Neuron (in vitro differentiated cells): ENCODE data around the gene VMAC.

Experiments
- H2AFZ ChIP-seq: one replicate; pipeline ENCODE4 v1.6.1; 2013; ENCODE audit warnings: low read depth, mild to moderate bottlenecking, inconsistent platforms, low read length, moderate library complexity
- H3K27me3 ChIP-seq: one replicate; pipeline ENCODE4 v1.6.1; 2013; ENCODE audit warnings: low read length; ENCODE audit not compliant: insufficient read depth
- H3K36me3 ChIP-seq: one replicate; pipeline ENCODE4 v1.6.1; 2013; ENCODE audit warnings: low read length; ENCODE audit not compliant: insufficient read depth
- H3K4me1 ChIP-seq: one replicate; pipeline ENCODE4 v1.6.1; 2013; ENCODE audit warnings: low read length; ENCODE audit not compliant: insufficient read depth
- H3K4me3 ChIP-seq: 2 replicates; pipeline ENCODE4 v1.5.1; 2013; ENCODE audit warnings: mild to moderate bottlenecking, low read length, moderate library complexity
- H3K9me3 ChIP-seq: one replicate; pipeline ENCODE4 v1.6.1; 2013; ENCODE audit warnings: low read length

VMAC gene

DNA sequence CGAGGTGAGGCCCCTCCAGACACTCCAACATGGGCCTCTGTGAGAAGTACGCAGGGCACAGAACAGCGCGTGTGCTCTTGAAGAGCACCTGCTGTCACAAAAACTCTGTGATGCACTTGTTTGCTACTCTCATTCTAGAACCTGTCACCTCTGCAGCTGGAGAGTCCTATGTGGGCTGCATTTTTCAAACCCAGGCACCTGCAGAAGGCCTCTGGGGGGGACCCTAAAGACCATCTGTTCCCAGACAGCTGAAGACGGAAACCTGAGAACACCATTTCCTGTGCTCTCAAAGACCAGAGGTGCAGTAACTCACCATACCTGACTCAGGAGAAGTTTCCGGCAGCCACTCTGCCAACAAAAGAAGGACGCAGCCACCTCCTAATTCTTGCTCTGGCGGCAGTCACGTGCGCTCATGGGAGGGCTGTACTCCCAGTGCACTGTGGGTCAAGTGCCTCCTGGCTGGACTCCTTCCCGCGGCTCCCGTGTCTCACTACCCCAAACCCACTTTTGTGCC, 45.2 kb downstream of the VMAC start:
- H3K4me1 ChIP-seq = peaks cover 49% of the 10 kb centered on the region
- no peak overlapping the region for H3K4me3 ChIP-seq
- H3K27me3 ChIP-seq = no peaks in the 10 kb centered on the region
- H3K9me3 ChIP-seq = no peaks in the 10 kb centered on the region
- no peak overlapping the region for H2AFZ ChIP-seq
- peaks cover 2% of the 10 kb centered on the region for H3K36me3 ChIP-seq

DNA sequence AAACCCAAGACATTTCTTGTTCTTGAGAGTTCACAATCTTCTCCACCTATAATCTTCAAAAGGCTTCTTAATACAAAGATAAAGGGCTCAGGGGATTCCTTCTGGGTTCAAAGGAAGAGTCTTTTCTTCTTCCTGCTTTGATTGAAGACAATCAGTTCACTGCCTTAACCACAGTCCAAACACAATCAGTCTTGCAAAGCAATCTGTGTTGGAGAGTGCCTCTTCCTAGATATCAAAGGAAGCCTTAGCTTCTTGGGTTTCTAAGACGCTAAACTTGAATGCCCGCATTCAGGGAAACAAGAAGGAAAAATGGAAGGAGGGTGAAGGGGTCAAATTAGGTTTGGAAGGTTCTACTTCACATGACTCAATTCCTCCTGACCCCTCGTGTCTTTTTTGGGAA, 46.1 kb downstream of the VMAC start:
- Histone ChIP-seq H3K4me1 (peaks cover 53% of the 10 kb centered on the region), H3K4me3 (no peak overlapping the region), H3K36me3 (peaks cover 2% of the 10 kb centered on the region)

GRCh38 chr19:5951338-5951861, 46.7 kb downstream of the VMAC start:
- H3K4me1 ChIP-seq = peaks cover 53% of the 10 kb centered on the region

More for the DNA sequence above, 46.1 kb downstream of the VMAC start:
- Histone ChIP-seq H3K27me3 (no peaks in the 10 kb centered on the region), H3K9me3 (no peaks in the 10 kb centered on the region), H2AFZ (no peak overlapping the region)

DNA sequence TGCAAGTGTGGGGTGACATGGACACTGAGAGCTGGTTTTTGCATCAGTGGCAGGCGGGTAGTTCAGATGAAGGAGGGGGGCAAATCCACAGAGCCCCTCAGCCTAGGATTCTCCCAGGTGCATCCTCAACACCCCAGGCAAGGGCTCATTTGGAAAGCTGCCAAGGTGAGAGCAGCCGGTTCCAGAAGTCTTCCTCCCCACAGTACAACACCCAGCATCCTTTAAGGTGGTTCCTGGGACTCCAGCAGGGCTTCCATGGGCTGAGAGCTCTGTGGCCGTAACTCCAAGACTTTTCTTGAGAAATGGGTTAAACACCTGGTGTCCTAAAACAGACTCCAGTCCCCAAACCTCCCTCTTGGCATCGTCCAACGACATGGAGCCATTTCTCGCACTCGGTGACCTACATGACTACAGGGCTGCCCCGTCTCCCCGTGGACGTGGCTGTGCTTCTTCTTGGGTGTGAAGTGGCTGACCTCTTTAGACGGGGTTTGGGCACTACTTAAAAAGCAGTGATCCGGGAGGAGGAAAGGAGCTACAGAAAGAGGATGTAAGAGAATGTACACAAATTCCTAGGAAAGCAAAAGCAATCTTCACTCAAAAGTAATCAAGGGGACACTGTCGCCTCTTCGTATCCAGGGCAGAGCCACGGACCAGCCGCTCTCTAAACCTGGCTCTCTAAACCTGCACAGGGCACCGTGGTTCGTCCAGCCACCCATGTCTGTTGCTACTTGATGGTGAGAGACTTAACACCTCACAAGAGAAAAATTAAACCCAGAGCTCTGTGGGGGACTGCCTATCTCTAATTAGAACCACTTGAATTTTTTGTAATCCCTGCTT, 47.7 kb downstream of the VMAC start:
- Histone ChIP-seq H3K4me3 (no peak overlapping the region), H3K9me3 (no peaks in the 10 kb centered on the region), H3K27me3 (no peaks in the 10 kb centered on the region), H3K4me1 (peaks cover 53% of the 10 kb centered on the region), H3K36me3 (peaks cover 2% of the 10 kb centered on the region), H2AFZ (no peak overlapping the region)

More at GRCh38 chr19:5951338-5951861, 46.7 kb downstream of the VMAC start:
- H2AFZ ChIP-seq = no peak overlapping the region
- H3K36me3 ChIP-seq = peaks cover 2% of the 10 kb centered on the region
- no peaks in the 10 kb centered on the region for H3K27me3 ChIP-seq
- no peaks in the 10 kb centered on the region for H3K9me3 ChIP-seq
- H3K4me3 ChIP-seq = no peak overlapping the region

GRCh38 chr19:5953030-5953589, 48.4 kb downstream of the VMAC start:
- Histone ChIP-seq H3K36me3 (peaks cover 2% of the 10 kb centered on the region), H3K4me1 (peaks cover 56% of the 10 kb centered on the region), H2AFZ (no peak overlapping the region), H3K27me3 (no peaks in the 10 kb centered on the region), H3K4me3 (no peak overlapping the region), H3K9me3 (no peaks in the 10 kb centered on the region)

DNA sequence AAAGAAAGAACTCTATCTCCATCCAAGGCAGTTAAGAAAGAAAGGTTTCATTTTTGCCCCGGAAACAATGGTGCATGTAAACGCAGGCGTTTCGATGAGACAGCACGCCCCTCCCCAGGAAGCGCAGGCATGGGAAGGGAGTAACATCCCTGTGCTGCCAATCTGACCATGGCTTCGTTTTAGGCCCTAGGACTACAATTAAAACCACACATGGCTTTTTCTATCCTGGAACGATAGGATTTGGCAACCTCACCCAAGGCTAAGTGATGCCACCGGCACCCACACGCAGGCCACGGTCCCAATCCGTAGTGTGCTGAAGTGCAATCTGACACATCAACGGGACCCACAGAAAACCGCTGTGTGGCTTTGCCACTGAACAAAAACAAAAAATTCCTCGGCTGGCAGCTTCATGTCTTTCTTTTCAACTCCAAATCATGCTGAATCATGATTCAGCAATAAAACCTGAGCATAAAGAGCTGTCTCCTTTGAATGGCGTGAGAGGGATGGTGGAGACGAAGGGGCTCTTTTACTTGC, 49.1 kb downstream of the VMAC start:
- Histone ChIP-seq H2AFZ (no peak overlapping the region), H3K4me1 (peaks cover 62% of the 10 kb centered on the region), H3K36me3 (peaks cover under 1% of the 10 kb centered on the region), H3K9me3 (no peaks in the 10 kb centered on the region), H3K27me3 (no peaks in the 10 kb centered on the region), H3K4me3 (no peak overlapping the region)

GRCh38 chr19:5954293-5954692, 49.6 kb downstream of the VMAC start:
- Histone ChIP-seq H3K9me3 (no peaks in the 10 kb centered on the region), H3K4me1 (peaks cover 66% of the 10 kb centered on the region)

GRCh38 chr19:5955636-5955935, 50.9 kb downstream of the VMAC start:
- Histone ChIP-seq H2AFZ (no peak overlapping the region), H3K9me3 (no peaks in the 10 kb centered on the region), H3K4me3 (no peak overlapping the region), H3K36me3 (no peaks in the 10 kb centered on the region), H3K27me3 (no peaks in the 10 kb centered on the region), H3K4me1 (peaks cover 67% of the 10 kb centered on the region)

More at GRCh38 chr19:5954293-5954692, 49.6 kb downstream of the VMAC start:
- Histone ChIP-seq H3K27me3 (no peaks in the 10 kb centered on the region), H2AFZ (no peak overlapping the region), H3K36me3 (no peaks in the 10 kb centered on the region), H3K4me3 (no peak overlapping the region)

DNA sequence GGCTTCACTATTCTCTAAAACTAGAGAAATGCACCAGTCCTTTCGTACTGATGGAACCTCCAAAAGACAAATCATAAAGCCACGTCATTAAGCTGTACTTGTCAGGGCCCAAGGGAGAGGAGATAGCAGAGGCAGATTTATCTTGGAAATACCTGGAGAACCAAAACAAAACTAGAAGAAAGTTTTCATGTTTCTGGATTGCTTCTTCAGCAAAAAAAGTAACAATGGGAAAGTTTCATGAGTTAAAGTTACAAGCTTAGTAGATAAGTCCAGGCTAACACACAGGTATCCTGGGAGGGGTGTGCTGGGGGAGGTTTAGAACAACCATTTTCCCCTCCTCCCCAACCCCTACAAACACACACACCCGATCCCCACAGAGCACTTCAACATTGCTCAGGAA, 51.7 kb downstream of the VMAC start:
- Histone ChIP-seq H3K4me1 (peaks cover 62% of the 10 kb centered on the region), H2AFZ (no peak overlapping the region), H3K36me3 (no peaks in the 10 kb centered on the region), H3K4me3 (no peak overlapping the region), H3K9me3 (no peaks in the 10 kb centered on the region), H3K27me3 (no peaks in the 10 kb centered on the region)

GRCh38 chr19:5956728-5957127, 52.1 kb downstream of the VMAC start:
- no peaks in the 10 kb centered on the region for H3K36me3 ChIP-seq
- H3K4me1 ChIP-seq = peaks cover 58% of the 10 kb centered on the region
- H3K27me3 ChIP-seq = no peaks in the 10 kb centered on the region
- no peak overlapping the region for H2AFZ ChIP-seq
- H3K9me3 ChIP-seq = no peaks in the 10 kb centered on the region
- no peak overlapping the region for H3K4me3 ChIP-seq

GRCh38 chr19:5957170-5957569, 52.5 kb downstream of the VMAC start:
- Histone ChIP-seq H2AFZ (no peak overlapping the region), H3K4me1 (peaks cover 54% of the 10 kb centered on the region), H3K36me3 (no peaks in the 10 kb centered on the region), H3K27me3 (no peaks in the 10 kb centered on the region), H3K4me3 (no peak overlapping the region), H3K9me3 (no peaks in the 10 kb centered on the region)

DNA sequence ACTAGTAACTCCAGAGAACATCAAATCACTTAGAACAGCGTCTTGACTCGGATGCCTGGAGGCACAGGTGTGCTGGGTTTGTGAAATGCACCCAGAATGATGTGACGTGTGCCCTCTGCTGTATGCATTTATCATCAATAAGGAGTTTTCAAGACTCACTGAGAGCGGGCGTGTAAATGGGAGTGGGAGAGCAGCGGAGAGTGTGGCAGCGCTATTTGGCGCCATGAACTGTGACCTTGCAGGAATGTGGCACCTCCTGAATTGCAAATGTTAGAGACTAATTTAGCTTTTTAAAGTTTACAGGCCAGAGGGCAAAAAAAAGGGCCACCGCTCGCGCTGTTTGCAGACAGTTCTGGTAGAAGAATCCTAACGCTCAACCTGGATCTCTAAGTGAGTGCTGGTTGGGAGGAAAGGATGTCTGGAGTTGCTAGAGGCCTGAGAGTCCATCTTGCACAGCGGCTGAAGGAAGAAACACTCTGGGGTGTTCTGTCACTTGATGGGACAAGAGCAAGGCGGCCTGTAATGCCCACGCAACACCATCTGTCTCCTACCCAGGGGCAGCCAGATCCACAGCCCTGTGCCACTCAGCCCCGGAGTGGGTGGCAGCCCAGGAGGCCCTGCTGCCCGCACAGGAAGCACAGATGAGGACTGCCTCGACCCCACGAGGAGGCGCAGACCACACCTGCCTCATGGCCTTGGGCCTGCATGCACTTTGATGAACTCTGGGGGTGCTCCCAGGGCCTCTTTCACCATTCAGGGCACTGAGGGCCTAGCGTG, 53.6 kb downstream of the VMAC start:
- Histone ChIP-seq H3K4me1 (peaks cover 46% of the 10 kb centered on the region), H3K27me3 (no peaks in the 10 kb centered on the region), H2AFZ (no peak overlapping the region), H3K9me3 (no peaks in the 10 kb centered on the region), H3K4me3 (no peak overlapping the region), H3K36me3 (no peaks in the 10 kb centered on the region)

DNA sequence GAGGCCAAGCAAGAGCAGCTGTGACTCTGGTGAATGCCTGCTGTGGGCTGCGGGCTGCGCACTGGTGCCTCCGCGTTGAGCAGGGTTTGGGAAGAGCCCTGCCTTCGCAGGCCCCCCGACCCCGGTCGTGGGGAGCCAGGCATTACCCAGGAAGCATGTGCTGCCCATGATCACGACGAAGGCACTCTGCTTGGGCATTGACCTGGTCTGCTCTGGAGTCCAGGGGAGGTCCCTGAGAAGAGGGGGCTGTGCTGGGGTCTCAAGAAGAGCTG, 54.1 kb downstream of the VMAC start:
- Histone ChIP-seq H3K4me3 (no peak overlapping the region), H3K36me3 (no peaks in the 10 kb centered on the region), H3K4me1 (peaks cover 41% of the 10 kb centered on the region), H2AFZ (no peak overlapping the region), H3K27me3 (no peaks in the 10 kb centered on the region), H3K9me3 (no peaks in the 10 kb centered on the region)
